Measurements from ENCODE around the gene KLF5.

KLF5 gene

DNA sequence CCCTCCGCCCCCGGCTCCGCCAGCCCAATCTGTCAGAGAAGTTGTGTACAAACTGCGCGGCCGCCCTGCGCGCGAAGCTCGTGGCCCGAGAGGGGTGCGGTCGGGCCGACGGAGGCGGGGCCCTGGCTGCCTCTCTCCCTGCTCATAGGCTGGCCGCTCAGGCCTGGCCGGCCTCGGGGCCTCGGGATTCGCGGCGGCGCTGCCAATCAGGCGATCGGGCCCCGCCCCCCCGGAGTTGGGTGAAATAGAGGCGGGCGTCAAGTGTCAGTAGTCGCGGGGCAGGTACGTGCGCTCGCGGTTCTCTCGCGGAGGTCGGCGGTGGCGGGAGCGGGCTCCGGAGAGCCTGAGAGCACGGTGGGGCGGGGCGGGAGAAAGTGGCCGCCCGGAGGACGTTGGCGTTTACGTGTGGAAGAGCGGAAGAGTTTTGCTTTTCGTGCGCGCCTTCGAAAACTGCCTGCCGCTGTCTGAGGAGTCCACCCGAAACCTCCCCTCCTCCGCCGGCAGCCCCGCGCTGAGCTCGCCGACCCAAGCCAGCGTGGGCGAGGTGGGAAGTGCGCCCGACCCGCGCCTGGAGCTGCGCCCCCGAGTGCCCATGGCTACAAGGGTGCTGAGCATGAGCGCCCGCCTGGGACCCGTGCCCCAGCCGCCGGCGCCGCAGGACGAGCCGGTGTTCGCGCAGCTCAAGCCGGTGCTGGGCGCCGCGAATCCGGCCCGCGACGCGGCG is at the start of gene KLF5:
TSS of gene KLF5 (plus strand) at position 270 of the 724 bp plus-strand sequence. CDS start at position 593, 323 bp downstream.
- peak within 1 kb of the TSS; percentile 52 for H3K9ac ChIP-seq (ENCODE audit: insufficient read length)
- no peak within 1 kb of the TSS for H3K27ac ChIP-seq
- no peak for DNase-seq (ENCODE audit: low read depth, low spot score)
- H3K9me3 ChIP-seq (ENCODE audit: low read depth, low read length), result no peaks in the 10 kb centered on the region
- peak within 1 kb of the TSS; percentile 81 for H3K4me3 ChIP-seq
- no peaks in the 10 kb centered on the region for H3K36me3 ChIP-seq (ENCODE audit: insufficient read depth, low read length)
- TF ChIP-seq FOXP2 (optimal IDR thresholded peaks at IDR 0.05; ENCODE audit: control extremely low read depth, extremely low read length, insufficient read depth) (no peak), POLR2AphosphoS5 (IDR thresholded peaks at IDR 0.05; ENCODE audit: borderline replicate concordance, low read depth, low read length) (peak; percentile 69; the same call in 1 of the 2 replicates)

DNA sequence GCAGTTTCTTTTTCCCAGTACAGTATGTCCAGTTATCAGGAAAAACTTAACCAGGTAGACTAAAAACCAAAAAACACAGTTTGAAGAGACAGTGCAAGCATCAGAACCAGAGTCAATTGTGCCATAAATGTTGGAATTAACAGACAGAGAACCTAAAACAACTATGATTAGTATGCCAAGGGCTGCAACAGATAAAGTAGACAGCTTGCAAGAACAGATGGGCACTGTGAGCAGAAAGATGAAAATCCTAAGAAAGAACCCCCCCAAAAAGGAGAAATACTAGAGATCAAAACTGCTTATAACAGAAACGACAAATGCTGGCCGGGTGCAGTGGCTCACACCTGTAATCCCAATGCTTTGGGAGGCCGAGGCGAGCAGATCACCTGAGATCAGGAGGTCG is 47.1 kb upstream of the KLF5 start:
- TF ChIP-seq FOXP2 (optimal IDR thresholded peaks at IDR 0.05; ENCODE audit: control extremely low read depth, extremely low read length, insufficient read depth), result no peak
- TF ChIP-seq EZH2 (IDR thresholded peaks at IDR 0.05), result no peak
- TF ChIP-seq POLR2AphosphoS5 (IDR thresholded peaks at IDR 0.05; ENCODE audit: borderline replicate concordance, low read depth, low read length), result no peak
- Histone ChIP-seq H3K27ac (no peak overlapping the region), H3K4me3 (no peak overlapping the region), H3K9me3 (ENCODE audit: low read depth, low read length) (no peaks in the 10 kb centered on the region), H3K9ac (ENCODE audit: insufficient read length) (no peak overlapping the region), H3K36me3 (ENCODE audit: insufficient read depth, low read length) (no peaks in the 10 kb centered on the region)
- DNase-seq (ENCODE audit: low read depth, low spot score), result no peak

DNA sequence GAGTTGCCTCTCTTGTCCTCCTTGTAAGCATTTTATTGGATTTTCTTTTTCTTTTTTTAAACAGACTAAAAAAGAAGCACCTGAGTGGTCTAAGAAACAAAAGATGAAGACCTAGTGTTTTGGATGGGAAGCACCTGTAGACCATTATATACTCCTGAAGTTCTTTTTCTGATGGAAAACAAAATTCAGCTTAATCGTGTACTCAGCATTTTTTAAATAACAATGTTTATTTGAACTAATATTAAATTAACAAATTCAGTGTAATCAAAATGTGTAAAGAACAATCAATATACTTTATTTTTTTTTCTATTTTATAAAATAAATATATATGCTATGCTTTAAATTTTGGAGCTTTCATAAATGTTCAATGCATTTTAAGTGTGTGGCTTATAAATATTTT is 43.0 kb upstream of the KLF5 start:
- TF ChIP-seq EZH2 (IDR thresholded peaks at IDR 0.05) (no peak), POLR2AphosphoS5 (IDR thresholded peaks at IDR 0.05; ENCODE audit: borderline replicate concordance, low read depth, low read length) (no peak)
- DNase-seq (ENCODE audit: low read depth, low spot score), result no peak
- Histone ChIP-seq H3K4me3 (no peak overlapping the region), H3K36me3 (ENCODE audit: insufficient read depth, low read length) (0 out of 2 replicates have a peak, but pooled peaks cover 6% of the 10 kb centered on the region), H3K9me3 (ENCODE audit: low read depth, low read length) (no peaks in the 10 kb centered on the region), H3K9ac (ENCODE audit: insufficient read length) (no peak overlapping the region), H3K27ac (no peak overlapping the region)

DNA sequence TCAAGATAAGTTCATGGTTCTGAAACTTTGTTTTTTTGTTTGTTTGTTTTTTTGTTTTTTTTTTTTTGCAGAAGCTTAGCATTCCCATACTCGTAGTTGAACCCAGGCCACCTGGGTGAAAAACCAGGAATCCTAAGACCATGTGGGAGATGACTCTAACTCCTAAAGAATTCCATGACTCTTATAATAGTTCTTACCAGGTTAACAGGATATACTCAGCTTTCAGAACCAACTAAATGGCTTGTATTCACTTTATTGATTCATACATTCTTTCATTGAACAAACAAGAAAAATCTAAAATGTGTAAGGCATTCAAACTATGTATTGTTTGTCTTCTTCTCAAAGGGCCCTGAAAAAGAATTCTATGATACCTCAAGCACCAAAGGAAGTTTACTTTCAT is 40.5 kb upstream of the KLF5 start:
- 0 out of 2 replicates have a peak, but pooled peaks cover 6% of the 10 kb centered on the region for H3K36me3 ChIP-seq (ENCODE audit: insufficient read depth, low read length)
- H3K4me3 ChIP-seq, result no peak overlapping the region
- no peaks in the 10 kb centered on the region for H3K9me3 ChIP-seq (ENCODE audit: low read depth, low read length)
- no peak for DNase-seq (ENCODE audit: low read depth, low spot score)
- H3K27ac ChIP-seq, result no peak overlapping the region
- no peak for TF ChIP-seq POLR2AphosphoS5 (IDR thresholded peaks at IDR 0.05; ENCODE audit: borderline replicate concordance, low read depth, low read length)
- TF ChIP-seq FOXP2 (optimal IDR thresholded peaks at IDR 0.05; ENCODE audit: control extremely low read depth, extremely low read length, insufficient read depth), result no peak
- no peak for TF ChIP-seq EZH2 (IDR thresholded peaks at IDR 0.05)
- no peak overlapping the region for H3K9ac ChIP-seq (ENCODE audit: insufficient read length)

DNA sequence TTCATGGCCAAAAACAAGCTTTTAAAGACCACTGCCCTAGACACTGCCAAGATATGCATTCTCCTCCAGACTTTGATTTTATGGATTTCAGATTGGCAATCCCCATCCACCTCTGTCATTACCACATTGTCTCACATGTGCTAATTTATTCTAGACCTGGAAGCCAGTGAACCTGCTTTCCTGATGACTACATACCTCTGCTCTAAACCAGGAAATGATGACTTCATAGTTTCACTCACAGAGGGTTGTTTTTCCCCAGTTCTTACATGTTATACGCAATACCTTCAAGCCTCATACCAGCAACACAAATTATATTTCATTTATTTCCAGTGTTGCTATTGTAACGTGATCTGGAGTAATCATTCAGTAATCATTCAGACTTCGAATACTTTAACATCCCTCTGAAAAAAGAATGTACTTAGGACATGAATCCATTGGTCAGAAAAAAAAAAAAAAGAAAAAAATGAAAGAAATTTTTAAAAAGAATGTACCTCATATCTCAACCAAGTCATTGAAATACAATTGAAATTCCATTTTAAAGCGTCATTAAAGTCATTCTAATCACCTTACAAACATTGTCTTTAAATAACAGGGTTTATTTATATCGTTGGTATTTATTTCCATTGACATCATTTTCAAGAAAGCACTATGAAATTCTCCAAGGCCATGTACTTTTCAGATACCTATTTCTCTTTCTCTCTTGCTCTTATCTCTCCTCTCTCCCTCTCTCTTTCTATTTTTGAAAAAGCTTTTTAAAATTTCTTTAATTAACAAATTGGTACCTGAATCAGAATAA is 33.4 kb upstream of the KLF5 start:
- TF ChIP-seq EZH2 (IDR thresholded peaks at IDR 0.05) (no peak), POLR2AphosphoS5 (IDR thresholded peaks at IDR 0.05; ENCODE audit: borderline replicate concordance, low read depth, low read length) (no peak), FOXP2 (optimal IDR thresholded peaks at IDR 0.05; ENCODE audit: control extremely low read depth, extremely low read length, insufficient read depth) (no peak)
- Histone ChIP-seq H3K9ac (ENCODE audit: insufficient read length) (no peak overlapping the region), H3K36me3 (ENCODE audit: insufficient read depth, low read length) (no peaks in the 10 kb centered on the region), H3K27ac (no peak overlapping the region), H3K9me3 (ENCODE audit: low read depth, low read length) (no peaks in the 10 kb centered on the region), H3K4me3 (no peak overlapping the region)
- no peak for DNase-seq (ENCODE audit: low read depth, low spot score)

DNA sequence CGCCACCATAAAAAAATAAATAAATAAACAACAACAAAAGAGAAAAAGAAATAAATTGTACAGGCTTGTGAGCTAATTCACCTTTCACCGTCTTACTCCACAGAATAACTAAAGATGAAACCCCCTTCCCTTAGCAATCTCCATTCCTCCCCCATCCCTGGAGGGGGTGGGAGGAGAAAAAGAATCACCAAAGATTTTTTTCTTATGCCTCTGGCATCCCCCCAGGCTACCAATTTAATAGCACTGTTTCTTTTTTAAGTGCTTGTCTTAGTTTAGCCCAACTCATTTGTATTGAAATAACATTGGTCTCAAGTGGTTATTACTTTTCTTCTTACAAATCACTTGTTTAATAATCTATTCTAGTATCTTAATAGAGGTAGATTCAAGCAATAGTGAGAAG is 23.9 kb upstream of the KLF5 start:
- Histone ChIP-seq H3K9me3 (ENCODE audit: low read depth, low read length) (no peaks in the 10 kb centered on the region), H3K9ac (ENCODE audit: insufficient read length) (no peak overlapping the region), H3K4me3 (no peak overlapping the region), H3K27ac (no peak overlapping the region), H3K36me3 (ENCODE audit: insufficient read depth, low read length) (no peaks in the 10 kb centered on the region)
- TF ChIP-seq FOXP2 (optimal IDR thresholded peaks at IDR 0.05; ENCODE audit: control extremely low read depth, extremely low read length, insufficient read depth) (no peak), POLR2AphosphoS5 (IDR thresholded peaks at IDR 0.05; ENCODE audit: borderline replicate concordance, low read depth, low read length) (no peak), EZH2 (IDR thresholded peaks at IDR 0.05) (no peak)
- DNase-seq (ENCODE audit: low read depth, low spot score), result no peak

DNA sequence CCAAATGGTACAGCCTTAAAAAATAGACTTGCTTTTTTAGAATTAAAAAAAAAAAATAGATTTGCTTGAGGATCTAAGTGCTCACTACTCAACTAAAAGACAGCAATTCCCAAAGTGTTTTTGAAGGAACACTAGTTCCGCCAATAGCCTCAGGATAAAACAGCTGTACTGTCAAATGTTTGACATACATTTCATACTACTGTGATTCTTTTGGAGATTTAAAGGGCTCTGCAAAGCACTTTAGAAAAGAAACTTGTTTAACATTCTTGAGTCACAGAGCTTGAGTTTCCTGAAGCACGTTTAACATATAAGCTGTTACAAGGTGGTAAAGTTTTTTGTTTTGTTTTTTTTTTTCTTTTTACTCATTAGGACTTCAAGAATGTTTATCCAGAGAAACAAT is 23.1 kb upstream of the KLF5 start:
- DNase-seq (ENCODE audit: low read depth, low spot score), result no peak
- Histone ChIP-seq H3K4me3 (no peak overlapping the region), H3K9ac (ENCODE audit: insufficient read length) (no peak overlapping the region), H3K36me3 (ENCODE audit: insufficient read depth, low read length) (no peaks in the 10 kb centered on the region), H3K27ac (0 out of 2 replicates have a peak overlapping the region, but pooled peaks have one; percentile 36), H3K9me3 (ENCODE audit: low read depth, low read length) (no peaks in the 10 kb centered on the region)
- TF ChIP-seq POLR2AphosphoS5 (IDR thresholded peaks at IDR 0.05; ENCODE audit: borderline replicate concordance, low read depth, low read length) (no peak), EZH2 (IDR thresholded peaks at IDR 0.05) (no peak), FOXP2 (optimal IDR thresholded peaks at IDR 0.05; ENCODE audit: control extremely low read depth, extremely low read length, insufficient read depth) (no peak)

DNA sequence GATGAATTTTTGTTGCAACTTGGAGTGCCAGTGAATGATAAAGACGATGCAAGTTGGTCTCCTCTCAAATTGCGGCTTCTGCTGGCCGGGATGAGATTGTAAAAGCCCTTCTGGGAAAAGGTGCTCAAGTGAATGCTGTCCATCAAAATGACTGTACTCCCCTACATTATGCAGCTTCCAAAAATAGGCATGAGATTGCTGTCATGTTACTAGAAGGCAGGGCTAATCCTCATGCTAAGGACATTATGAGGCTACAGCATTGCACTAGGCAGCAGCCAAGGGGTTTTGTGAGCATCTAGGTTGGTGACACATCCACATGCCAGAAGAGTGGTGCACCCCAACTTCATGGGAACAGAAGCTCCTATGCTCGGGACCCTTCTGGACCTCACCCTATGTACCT is 22.2 kb upstream of the KLF5 start:
- no peaks in the 10 kb centered on the region for H3K36me3 ChIP-seq (ENCODE audit: insufficient read depth, low read length)
- DNase-seq (ENCODE audit: low read depth, low spot score), result no peak
- TF ChIP-seq FOXP2 (optimal IDR thresholded peaks at IDR 0.05; ENCODE audit: control extremely low read depth, extremely low read length, insufficient read depth), result no peak
- no peak for TF ChIP-seq EZH2 (IDR thresholded peaks at IDR 0.05)
- no peak for TF ChIP-seq POLR2AphosphoS5 (IDR thresholded peaks at IDR 0.05; ENCODE audit: borderline replicate concordance, low read depth, low read length)
- H3K9ac ChIP-seq (ENCODE audit: insufficient read length), result no peak overlapping the region
- no peak overlapping the region for H3K4me3 ChIP-seq
- no peaks in the 10 kb centered on the region for H3K9me3 ChIP-seq (ENCODE audit: low read depth, low read length)
- no peak overlapping the region for H3K27ac ChIP-seq
